Effector CD4-positive, alpha-beta T cell (primary cell): ENCODE measurements around the gene TRAPPC10.
"Not testable (repeated sequence)": the region's sequence is repeated elsewhere in the genome, so short reads cannot be mapped to it uniquely, and the experiment has no call there.

Experiments used
- DNase-seq: peaks from one replicate; pipeline ENCODE4 v3.0.0-alpha.2; 2020

TRAPPC10 gene

GRCh38 chr21:44090325-44090724, 78.2 kb downstream of the TRAPPC10 start:
- no peak for DNase-seq

- no peak for DNase-seq
Observed at GRCh38 chr21:44092211-44092610, 80.1 kb downstream of the TRAPPC10 start.

GRCh38 chr21:44093761-44094160, 81.7 kb downstream of the TRAPPC10 start:
- DNase-seq, result no peak

GRCh38 chr21:44094832-44095231, 82.7 kb downstream of the TRAPPC10 start:
- DNase-seq, result no peak

- DNase-seq, result not testable (repeated sequence)
Observed at GRCh38 chr21:44098507-44098906, 86.4 kb downstream of the TRAPPC10 start.

- not testable (repeated sequence) for DNase-seq
Observed at GRCh38 chr21:44098964-44099363, 86.9 kb downstream of the TRAPPC10 start.

- DNase-seq, result not testable (repeated sequence)
Observed at GRCh38 chr21:44107026-44107501, 95.0 kb downstream of the TRAPPC10 start, which contains the start of gene PWP2. Gene PWP2 (plus strand): TSS chr21:44107399. CDS start chr21:44107417, 18 bp downstream.

GRCh38 chr21:44107589-44107988, 95.5 kb downstream of the TRAPPC10 start:
- DNase-seq, result not testable (repeated sequence)

- not testable (repeated sequence) for DNase-seq
Observed at GRCh38 chr21:44113702-44114371, 101.7 kb downstream of the TRAPPC10 start.

GRCh38 chr21:44122131-44122530, 110.0 kb downstream of the TRAPPC10 start:
- not testable (repeated sequence) for DNase-seq

GRCh38 chr21:44127827-44128226, 115.7 kb downstream of the TRAPPC10 start:
- DNase-seq, result not testable (repeated sequence)

- DNase-seq, result not testable (repeated sequence)
Observed at GRCh38 chr21:44133715-44134057, 121.6 kb downstream of the TRAPPC10 start.

GRCh38 chr21:44134732-44135131, 122.6 kb downstream of the TRAPPC10 start:
- not testable (repeated sequence) for DNase-seq

- not testable (repeated sequence) for DNase-seq
Observed at GRCh38 chr21:44138039-44138438, 125.9 kb downstream of the TRAPPC10 start.

GRCh38 chr21:44139787-44140551, 127.9 kb downstream of the TRAPPC10 start:
- not testable (repeated sequence) for DNase-seq

GRCh38 chr21:44140552-44140932, 128.4 kb downstream of the TRAPPC10 start:
- not testable (repeated sequence) for DNase-seq

GRCh38 chr21:44142470-44142869, 130.4 kb downstream of the TRAPPC10 start:
- not testable (repeated sequence) for DNase-seq

GRCh38 chr21:44143380-44143779, 131.3 kb downstream of the TRAPPC10 start:
- not testable (repeated sequence) for DNase-seq

- not testable (repeated sequence) for DNase-seq
Observed at GRCh38 chr21:44143996-44144395, 131.9 kb downstream of the TRAPPC10 start.

GRCh38 chr21:44144784-44145602, 132.9 kb downstream of the TRAPPC10 start:
- DNase-seq, result not testable (repeated sequence)

- not testable (repeated sequence) for DNase-seq
Observed at GRCh38 chr21:44145616-44146015, 133.5 kb downstream of the TRAPPC10 start.

GRCh38 chr21:44147108-44147507, 135.0 kb downstream of the TRAPPC10 start:
- DNase-seq, result not testable (repeated sequence)

GRCh38 chr21:44150255-44150654, 138.1 kb downstream of the TRAPPC10 start:
- not testable (repeated sequence) for DNase-seq
